NCI-H1436 (cell line): ENCODE measurements around the gene OR5AU1.
A peak's percentile ranks its signal among the peaks of the same experiment; 100 is the strongest.

Source experiments
- DNase-seq: peaks from one replicate; lab custom pipeline; 2025; lab: John Stamatoyannopoulos, UW

OR5AU1 gene

DNA sequence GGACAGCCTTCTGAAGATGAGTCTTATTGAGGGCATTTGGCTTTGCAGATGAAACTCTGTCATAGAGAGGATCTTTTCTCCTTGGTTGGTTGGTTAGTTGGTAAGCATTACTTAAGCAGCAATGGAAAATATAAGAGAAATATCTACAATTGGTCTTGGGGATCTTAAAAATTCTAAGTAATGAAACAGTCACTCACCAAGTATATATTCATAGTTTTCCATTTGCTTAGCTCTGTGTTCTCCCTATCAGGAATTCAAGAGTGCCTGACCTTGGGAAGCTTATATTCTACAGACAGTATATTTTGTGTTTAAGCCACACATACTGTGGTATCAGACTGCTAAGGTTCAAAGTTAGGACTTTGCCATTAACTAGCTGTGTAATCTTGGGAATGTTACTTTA lies at the start of gene OR5AU1:
Gene OR5AU1 (minus strand): TSS at position 101 of the 400 bp plus-strand sequence. CDS start 191 bp downstream, outside the sequence.
- no peak for DNase-seq

DNA sequence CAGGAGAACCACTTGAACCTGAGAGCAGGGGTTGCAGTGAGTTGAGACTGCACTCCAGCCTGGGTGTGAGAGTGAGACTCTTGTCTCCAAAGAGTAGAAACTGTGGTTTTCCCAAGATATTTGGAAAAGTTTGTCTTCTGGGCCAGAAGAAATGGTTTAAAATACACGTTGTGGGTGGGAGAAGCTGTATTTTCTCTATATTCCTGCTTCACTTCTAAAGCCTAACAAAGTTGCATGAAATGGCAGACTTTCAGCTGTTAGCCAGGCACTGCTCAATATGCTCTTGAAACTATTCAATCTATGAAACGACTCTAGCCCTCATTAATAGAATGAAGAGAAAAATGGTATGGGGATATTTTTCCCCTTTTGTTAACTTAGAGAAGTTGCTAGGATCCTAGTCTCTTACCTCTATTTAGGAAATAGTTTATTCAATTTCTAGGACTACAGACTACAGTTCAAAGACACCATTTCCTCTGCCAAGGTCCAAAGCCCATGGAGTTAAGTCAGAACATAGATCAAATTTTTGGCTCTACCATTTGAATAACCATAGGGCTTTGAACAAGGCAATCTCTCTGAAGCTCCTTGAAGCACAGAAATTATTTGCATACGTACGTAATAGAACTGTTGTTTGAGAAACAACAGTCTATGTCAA lies 49.3 kb upstream of the OR5AU1 start:
- no peak for DNase-seq

DNA sequence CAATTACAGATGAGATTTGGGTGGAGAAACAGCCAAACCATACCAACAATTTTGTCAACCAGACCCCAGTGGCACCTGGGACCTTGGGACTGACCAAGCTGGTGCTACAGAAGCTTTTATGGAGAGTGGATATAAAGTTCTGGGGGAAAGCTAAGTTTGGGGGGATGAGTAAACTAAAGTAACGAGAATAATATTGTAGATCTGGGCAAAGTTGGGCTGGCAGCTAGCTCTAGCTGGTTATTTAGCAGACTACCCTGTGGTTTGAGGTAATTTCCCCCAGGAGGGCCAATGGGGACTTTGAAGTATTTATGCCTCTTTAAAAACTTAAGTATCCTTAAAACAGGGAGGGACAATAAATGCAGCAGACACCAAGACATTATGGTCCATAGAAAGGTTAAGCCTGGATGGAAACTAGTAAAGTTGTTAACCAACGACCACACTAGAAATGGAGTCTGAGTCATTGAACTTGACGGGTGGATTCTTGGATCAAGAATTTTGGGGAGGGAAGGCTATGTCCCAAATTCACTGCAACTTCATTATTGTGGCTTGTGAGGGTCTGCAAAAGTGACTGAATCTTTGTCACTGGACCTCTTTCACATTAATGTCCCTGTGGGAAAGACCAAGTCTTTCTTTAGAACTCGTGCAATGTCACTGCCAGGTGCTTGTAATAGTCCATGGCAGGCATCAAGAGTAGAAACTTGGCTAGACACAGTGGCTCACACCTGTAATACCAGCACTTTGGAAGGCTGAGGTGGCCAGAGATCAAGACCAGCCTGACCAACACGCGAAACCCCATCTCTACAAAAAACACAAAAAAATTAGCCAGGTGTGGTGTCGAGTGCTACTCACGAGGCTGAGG lies 48.5 kb upstream of the OR5AU1 start:
- DNase-seq, result no peak

DNA sequence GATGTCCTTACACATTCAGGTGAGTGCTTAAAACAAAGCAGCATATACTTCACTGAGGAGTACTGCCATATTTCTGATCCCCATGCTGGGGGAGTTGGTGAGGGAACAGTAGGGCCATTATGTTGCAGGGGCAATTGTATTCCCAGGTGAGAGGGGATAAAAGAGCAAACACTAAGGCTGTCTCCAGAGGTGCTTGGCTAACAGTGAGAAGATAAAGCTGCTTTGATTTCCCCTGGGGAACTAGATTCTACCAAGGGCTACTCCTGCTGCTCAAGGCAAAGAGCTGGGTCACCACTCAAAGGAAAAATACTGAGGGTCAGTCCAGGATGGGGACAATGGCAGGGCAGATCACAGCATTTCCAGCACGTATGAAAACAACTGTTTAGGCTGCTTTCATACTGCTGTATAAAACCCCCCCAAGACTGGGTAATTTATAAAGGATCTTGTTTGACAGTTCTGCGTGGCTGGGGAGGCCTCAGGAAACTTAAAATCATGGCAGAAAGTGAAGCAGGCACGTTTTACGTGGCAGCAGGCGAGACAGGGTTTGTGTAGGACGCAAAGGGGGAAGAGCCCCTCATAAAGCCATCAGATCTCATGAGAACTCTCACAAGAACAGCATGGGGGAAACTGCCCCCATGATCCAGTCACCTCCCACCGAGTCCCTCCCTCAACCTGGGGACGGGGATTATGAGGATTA lies 47.8 kb upstream of the OR5AU1 start:
- DNase-seq, result peak; percentile 1

DNA sequence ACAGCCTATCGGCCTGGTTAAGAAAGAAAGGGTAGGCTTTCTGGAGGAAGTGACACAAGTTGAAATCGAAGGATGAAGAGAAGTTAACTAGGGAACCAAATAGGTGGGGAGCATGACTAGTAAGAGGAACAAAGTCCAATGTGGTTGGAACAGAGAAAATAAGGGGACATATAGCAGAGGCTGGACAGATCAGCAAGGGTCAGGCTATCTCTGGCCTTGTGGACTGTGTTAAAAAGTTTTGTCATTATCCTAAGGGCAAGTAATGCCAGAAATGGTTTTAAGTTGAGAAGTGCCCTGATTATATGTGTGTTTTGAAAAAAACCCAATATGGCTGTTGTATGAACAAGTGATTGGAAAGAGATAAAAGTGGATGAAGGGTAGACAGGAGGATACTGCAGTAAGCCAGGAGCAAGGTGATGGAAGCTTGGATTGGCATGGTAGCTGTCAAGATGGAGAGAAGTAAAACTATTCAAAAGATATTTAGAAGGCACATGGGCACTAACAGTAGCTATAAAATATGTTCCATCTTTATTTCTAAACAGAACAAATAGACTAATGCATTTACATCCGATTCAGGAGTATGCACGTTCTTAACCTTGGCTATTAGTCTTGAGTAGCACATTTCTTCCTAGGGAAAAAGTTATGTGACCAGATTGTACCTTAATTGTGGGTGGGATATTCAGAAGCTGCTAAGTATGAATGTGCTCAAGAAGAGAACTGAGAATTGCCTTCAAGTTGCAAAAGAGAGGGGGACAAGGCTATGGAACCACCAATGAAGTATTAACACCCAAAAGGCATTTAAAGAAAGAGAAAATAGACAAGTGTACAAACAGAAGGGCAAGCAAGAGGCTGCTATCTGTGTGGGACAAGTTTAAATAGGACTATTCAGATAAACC lies 46.8 kb upstream of the OR5AU1 start:
- no peak for DNase-seq

DNA sequence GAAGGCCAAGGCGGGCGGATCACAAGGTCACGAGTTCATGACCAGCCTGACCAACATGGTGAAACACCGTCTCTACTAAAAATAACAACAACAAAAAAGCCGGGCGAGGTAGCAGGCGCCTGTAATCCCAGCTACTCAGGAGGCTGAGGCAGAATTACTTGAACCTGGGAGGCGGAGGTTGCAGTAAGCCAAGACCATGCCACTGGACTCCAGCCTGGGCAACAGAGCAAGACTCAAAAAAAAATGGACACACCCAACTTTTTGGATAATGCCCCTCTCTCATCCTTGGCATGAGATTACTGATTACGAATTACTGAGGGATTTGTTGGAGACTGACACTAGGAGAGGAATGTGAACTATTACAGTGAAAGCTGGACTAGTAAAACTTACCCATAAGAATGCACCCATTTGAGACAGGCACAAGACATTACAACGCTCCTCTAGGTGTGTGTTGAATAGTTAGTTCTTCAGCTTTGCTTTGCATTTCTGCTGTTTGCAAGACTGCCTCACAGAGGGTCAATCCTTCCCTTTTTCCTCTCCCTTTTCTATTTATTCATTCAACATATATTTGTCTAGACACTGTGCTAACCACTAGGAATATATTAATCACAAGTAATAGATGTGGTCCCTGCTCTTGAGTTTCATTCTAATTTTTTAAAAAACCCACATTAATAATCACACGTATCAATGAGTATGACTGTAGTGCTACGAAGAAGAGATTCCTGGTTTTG lies 46.0 kb upstream of the OR5AU1 start:
- DNase-seq, result no peak

DNA sequence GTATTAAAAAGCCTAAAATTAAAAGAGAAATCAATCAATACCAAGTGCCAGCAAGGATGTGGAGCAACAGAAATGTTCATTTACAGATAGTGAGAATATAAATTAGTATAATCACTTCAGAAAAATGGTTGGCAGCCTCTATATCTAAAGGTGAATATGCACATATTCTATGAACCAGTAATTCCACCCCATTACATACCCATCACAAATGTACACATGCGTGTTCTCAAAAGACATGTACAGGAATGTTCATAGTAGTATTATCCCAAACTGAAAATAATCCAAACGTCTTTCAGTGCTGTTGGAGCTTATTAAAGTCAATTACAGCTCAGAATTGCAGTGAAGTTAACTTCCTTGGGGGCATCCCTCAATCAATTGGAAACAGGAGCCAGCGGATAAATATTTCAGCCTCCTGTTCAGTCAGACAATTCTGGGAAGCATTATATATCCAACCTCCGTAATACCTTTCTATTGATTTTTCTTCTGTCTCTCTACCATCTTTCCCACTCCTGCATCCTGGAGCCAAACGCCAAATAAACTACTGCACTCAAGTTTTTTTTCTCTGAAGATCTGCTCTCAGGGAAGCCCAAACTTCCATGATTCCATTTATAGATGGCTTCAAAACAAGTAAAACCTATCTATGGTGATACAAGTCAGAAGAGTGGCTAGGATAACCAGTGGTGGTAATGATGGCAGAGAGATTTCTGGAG lies 45.0 kb upstream of the OR5AU1 start:
- no peak for DNase-seq

DNA sequence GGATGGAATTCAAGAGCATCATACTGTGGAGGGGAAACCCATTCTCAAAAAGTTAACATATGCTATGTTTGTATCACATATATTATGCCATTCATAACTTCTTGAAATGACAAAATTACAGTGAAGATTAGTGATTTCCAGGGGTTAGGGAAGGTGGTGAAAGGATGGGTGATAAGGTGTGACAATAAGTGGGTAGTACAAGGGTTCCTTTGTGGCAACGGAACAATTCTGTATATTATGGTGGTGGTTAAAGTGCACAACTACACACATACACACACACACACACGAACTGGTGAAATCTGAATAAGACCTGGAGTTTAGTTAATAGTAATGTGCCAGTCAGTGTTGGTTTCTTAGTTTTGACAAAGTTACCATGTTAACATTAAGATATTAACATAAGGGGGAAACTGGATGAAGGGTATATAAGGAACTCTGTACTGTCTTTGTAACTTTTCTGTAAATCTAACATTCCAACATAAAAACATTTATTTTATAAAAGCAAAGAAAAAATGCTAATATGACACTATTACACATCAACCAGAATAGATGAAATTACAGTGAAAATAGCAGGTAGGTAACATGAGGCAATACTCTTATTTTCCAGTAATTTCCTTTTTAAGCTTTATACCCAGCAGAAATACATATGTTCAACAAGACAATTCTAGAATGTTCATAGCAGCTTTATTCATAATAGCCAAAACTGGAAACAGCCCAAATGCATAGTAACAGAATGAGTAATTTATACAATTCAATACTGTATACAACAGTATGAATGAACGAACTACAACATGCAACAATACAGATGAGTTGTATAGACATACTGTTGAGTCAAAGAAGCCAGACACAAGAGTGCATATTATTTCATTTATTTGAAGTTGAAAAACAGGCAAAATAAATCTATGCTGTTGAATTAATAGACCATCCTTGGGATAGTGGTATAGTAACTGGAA lies 44.0 kb upstream of the OR5AU1 start:
- no peak for DNase-seq

DNA sequence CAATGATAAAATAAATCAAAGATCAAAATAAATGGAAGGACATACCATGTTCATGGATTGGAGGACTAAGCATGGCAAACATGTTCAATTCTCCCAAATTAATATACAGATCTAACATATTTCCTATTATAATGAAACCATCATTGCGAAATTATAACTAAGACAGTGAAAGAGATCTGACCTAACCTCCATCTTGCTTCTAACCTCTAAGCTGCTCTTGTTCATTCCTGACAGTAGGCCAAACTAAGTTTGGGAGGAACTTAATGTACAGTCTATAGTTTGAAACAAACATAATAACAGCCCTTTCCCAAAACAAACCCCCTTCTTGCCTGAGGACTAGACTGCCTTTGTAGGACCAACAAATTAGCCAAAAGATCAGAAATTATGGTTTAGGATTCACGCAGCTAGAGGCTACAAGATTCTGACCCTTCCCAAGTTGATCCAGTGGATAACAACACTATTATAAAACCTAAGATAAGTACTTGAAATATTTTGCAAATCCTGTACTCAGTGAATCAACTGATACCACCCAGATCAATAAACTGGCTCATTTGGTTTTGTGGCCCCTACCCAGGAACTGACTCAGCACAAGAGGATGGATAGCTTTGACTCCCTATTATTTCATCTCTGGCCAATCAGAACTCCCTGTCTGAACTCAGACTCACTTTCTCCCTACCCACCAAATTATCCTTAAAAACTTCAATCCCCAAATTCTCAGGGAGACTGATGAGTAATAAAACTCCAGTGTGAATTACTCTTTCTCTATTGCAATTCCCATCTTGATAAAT lies 41.7 kb upstream of the OR5AU1 start:
- no peak for DNase-seq

DNA sequence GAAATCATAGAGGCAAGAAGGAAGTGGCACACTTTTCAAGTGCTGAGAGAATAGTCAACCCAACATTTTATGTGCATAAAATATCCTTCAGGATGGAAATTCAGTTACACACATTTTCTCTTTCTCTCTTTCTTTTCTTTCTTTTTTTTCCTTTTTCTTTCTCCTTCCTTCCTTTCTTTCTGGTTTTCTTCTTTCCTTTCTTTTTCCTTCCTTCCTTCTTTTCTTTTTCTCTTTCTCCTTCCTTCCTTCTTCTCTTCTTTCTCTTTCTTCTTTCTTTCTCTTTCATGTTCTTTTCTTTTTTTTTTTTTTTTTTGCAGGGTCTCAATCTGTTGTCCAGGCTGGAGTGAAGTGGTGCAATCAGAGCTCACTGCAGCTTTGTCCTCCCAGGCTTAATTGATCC lies 38.7 kb upstream of the OR5AU1 start:
- no peak for DNase-seq

DNA sequence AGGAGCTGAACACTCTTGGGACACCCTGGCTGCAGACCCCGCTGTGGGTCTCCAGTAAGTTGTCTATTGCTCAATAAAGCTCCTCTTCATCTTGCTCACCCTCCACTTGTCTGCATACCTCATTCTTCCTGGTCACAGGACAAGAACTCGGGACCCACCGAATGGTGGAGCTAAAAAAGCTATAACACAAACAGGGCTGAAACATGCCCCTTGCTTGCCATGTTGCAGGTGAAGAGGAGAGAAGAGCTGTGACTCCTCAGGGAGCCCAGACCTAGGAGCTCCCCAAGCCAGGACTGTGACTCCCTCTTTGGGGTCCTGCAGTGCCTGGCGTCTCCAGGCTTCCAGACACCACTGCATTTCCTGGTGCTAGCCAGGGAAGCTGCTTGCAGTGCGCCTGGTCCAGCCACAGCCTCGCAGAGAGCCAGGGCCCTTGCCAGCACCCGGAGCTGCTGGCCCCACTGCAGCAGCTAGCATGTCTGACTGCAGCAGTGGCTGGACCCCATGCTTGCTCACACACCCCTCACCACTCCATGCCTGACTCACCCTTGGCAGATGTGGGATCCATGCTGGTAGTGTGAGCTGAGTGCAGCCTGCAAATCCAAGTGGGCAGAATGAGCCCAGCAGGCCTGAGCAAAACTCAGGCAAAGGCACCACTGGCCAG lies 37.1 kb upstream of the OR5AU1 start:
- no peak for DNase-seq

DNA sequence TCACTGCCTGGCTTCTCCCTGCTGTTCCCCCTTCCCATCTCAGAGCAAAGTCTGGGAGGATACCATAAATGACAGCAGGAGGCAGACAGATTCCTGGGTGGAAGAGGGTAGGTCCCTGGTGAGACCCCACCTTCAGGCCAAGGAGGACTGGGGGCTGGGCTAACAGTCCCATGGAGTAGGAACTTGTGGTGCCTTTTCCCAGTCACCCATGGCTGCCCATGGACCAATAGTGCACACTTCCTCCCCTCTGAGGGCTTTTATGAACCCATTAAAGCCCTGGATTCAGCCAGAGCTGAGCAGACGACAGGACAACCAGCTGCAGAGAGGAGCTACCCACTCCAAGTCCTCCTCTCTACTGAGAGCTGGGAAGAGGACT lies 36.6 kb upstream of the OR5AU1 start:
- DNase-seq, result no peak

DNA sequence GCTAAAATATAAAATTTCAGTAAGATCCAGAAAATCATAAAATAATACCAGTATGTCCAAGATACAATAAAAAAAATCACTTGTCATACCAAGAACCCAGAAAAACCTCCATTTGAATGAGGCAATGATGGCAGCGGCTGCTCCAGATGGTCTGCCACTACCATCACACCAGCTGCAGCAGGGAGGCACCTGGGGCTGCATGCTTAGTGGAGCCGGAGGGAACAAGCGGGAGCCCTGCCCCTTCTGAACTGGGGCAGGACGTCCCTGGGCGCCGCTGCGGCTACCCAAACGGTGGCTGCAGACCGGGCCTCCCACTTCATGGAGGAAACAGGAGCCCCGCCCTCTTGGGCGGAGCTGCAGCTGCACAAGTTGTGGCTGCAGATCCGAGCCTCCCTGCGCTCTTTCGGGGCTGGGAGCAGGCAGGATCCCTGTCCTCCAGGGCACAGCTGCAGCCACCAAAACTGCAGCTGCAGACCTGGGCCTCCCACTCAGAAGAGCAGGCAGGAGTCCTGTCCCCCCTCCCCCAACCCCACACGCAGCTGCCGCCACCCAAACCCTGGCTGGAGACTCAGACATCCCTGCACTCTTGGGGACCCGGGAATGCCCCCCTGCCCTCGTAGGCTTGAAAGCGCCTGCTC lies 36.1 kb upstream of the OR5AU1 start:
- peak; percentile 75 for DNase-seq

DNA sequence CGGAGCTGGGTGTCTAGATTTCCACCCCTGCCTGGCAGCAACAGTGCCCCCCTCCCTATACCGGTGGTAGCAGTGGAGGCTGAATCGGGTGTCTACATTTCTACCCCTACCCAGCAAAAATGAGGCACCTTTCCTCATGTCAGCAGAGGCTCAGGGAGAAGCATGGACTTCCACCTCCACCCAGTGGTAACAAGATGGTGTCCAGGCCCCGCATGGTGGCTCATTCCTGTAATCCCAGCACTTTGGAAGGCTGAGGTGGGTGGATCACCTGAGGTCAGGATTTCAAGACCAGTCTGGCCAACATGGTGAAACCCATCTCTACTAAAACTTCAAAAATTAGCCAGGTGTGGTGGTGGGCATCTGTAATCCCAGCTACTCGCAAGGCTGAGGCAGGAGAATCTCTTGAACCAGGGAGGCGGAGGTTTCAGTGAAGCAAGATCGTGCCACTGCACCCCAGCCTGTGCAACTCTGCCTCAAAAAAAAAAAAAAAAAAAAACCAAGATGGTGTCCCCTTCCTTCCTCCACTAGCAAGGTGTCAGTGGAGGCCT lies 35.5 kb upstream of the OR5AU1 start:
- DNase-seq, result no peak

DNA sequence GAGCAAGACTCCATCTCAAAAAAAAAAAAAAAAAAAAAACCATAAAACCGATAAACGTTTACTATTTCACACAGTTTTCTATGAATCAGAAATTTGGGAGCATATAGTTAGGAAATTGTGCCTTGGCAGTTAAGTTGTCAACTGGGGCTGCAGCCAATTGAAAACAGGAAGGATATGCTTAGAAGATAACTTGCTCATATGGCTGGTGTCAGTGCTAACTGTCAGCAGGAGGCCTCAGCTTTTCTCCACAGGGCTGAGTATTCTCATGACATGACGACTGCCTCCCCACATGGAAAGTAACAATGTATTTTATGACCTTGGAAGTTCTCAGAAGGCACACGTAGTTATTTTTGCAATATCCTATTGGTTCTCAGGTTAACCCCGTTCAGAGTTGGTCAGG lies 29.6 kb upstream of the OR5AU1 start:
- DNase-seq, result no peak

DNA sequence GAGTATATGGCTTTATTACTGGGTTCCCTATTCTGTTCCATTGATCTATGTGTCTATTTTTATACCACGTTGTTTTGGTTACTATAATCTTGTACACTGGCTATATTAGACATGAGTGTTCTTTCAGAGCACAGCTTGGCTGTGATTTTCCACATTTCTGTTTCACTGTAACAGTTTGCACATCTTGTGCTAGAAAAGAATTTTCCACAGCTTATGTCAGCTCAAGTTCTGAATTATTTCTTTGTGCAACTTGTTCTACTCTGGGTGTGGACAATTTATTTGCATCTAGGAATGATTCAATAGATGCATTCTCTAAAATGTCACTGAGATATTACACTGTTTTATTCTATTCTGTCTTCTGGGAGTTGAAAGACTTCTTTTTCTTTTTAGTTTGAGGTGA lies 28.4 kb upstream of the OR5AU1 start:
- no peak for DNase-seq

DNA sequence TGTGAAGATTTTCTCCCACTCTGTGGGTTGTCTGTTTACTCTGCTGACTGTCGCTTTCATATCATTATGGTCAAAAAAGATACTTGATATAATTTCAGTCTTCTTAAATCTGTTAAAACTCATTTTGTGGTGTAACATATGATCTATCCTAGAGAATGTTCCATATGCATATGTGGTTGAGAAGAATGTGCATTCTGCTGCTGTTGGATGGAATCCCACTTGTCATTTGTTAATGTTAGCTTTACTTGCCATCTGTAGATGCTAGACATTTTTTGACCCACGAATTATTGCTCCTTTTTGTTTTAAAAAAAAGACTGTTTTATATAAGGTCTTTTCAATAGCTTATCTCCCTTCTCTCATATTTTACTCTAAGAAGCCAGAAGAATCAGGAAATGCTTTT lies 26.3 kb upstream of the OR5AU1 start:
- DNase-seq, result no peak
